COLO668 (cell line): ENCODE results near the gene GSTT2.
"Not testable (repeated sequence)": the region's sequence is repeated elsewhere in the genome, so short reads cannot be mapped to it uniquely, and the experiment has no call there.

ENCODE experiments used
- DNase-seq: peaks from one replicate; lab custom pipeline; 2025; ENCODE audit not compliant: unreplicated experiment; lab: John Stamatoyannopoulos, UW

The GSTT2 gene

GRCh38 chr22:23979557-23980240 is at the start of gene GSTT2:
Gene GSTT2 (plus strand): TSS chr22:23980134.
- DNase-seq = not testable (repeated sequence)

GRCh38 chr22:23938328-23939016 is 41.5 kb upstream of the GSTT2 start:
- no peak for DNase-seq

DNA sequence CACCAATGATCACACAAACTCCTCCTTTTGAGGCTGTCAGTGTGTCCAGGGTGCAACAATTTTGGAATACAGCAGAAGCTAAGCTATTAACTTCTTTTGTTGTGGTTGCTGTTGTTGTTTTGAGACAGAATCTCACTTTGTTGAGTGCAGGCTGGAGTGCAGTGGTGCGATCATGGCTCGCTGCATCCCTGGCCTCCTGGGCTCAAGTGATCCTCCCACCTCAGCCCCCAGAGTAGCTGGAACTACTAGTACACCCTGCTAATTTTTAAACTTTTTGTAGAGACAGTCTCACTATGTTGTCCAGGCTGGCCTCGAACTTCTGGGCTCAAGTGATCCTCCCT is 40.9 kb upstream of the GSTT2 start:
- DNase-seq = no peak

DNA sequence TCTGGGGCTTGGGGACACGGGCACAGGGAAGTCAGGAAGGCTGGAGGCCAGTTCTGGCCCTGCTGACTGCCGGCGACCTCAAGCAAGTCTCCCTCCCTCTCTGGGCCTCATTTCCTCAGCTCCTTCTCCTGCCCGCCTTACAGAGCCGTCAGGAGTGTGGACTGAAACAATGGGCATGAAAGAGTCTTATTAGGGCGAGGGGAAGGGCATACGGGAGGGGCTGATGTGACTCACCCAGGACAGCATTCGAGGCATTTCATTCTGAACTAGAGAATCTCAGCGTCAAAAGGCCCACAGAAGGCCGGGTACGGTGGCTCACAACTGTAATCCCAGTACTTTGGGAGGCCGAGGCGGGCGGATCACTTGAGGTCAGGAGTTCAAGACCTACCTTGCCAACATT is 39.8 kb upstream of the GSTT2 start:
- DNase-seq = not testable (repeated sequence)

DNA sequence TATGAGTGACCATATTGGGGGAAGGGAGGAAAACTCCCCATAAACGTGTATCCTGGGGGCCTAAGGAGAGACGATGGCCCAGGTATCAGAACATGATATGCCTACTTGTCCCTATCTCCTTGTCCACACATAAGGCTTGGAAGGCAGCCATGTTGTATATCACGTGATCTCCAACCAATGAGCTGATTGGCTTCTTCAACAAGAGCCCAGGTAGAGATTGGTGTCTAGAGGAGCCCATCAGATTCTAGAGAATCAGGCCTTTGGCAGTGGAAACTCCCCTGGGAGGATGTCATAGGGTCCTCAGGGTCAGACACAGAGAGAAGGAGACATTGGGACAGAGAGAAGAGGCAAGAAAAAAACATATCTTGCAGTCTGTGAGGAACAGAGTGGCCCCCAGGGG is 32.5 kb upstream of the GSTT2 start:
- not testable (repeated sequence) for DNase-seq

- not testable (repeated sequence) for DNase-seq
Observed at GRCh38 chr22:23949764-23950163, 30.2 kb upstream of the GSTT2 start.

GRCh38 chr22:23951383-23951782 is 28.6 kb upstream of the GSTT2 start:
- not testable (repeated sequence) for DNase-seq

DNA sequence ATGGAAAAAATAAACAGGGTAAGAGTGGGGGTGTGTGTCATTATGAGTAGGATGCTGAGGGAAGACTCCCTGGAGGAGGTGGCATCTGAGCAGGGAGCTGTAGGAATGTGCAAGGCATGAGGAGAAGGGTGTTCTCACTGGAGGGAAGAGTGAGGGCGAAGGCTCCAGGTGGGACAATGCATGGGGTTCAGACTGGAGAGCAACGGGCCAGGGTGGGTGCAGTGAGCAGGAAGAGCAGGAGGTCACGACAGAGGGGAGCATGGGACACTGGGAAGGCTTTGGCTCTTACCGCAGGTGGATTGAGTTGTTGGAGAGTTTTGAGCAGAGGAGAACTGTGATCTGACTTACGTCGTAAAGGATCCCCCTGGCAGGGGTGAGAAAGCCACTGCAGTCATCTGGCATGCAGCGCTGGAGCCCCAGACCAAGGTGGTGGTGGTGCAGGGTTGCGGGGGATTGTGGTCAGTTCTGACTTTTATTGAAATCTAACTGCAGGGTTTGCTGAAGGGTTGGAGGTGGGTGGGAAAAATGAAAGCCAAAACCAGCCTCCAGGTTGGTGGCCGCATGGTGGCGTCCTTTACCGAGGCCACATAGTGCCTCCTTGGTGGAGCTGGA is 27.0 kb upstream of the GSTT2 start:
- DNase-seq = not testable (repeated sequence)

DNA sequence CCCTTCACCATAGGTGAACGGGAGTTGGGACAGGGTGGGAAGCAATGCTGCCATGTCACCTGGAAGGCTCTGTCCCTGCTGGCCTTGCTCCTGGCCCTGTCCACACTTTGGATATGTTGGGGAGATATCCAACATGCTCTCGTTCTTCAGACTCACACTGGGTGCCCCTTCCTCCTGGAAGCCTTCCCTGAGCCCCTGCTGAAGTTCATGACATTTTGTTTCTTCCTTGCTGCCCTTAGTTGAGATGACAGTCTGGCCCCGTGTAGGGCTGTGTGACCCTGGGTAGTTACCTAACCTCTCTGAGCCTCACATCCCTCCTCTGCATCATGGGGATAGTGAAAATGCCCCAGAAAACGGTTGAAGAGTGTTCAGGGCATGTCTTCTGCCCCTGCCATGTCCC is 26.4 kb upstream of the GSTT2 start:
- DNase-seq = not testable (repeated sequence)

DNA sequence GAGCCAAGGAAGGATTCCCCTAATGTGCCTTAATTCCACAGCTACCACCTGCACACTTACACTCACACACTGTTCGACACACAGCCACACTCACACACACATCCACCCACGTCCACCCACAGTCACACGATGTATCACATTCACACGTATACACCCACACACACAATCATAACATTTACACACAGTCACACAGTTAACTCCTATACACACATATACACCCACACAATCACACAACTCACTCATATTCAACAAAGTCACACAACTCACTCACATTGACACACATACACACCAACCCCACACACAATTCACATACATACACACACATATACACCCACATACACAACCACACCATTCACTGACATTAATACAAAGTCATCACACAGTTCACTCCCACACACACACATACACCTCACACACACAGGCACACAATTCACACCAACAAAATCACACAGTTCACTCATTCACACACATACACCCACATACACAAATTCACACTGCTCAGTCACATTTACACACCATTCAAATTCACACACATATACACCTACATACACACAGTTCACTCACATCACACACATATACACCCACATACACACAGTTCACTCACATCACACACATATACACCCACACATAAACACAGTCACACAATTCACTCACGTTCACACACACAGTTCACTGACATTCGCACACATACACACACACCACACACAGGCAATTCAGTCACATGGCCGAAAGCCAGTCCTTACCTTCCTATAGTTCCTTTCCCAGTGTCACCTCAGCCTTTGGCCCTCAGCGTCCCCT is 25.5 kb upstream of the GSTT2 start:
- not testable (repeated sequence) for DNase-seq

DNA sequence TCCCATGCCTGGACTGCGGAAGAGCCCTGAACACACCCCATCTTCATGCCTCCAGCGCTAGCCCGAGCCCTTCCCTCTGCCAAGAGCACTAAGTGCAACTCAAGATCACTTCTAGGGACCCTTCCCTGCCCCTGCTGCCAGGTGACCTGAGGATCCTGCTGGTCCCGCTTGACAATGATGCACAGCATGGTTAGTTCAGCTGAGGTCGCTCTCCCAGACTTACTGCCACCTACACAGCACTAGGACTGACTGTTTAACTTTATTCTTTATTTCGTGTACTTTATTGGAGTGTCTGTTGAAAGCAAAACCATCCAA is 25.0 kb upstream of the GSTT2 start:
- not testable (repeated sequence) for DNase-seq

GRCh38 chr22:23955886-23956285 is 24.0 kb upstream of the GSTT2 start:
- DNase-seq = not testable (repeated sequence)

GRCh38 chr22:23956301-23956900 is 23.5 kb upstream of the GSTT2 start:
- DNase-seq = peak; percentile 73

GRCh38 chr22:23961084-23961771 is 18.7 kb upstream of the GSTT2 start, which contains the start of gene GSTT2B:
Gene GSTT2B (minus strand): TSS chr22:23961195. CDS start chr22:23961131, 64 bp downstream.
- not testable (repeated sequence) for DNase-seq

- not testable (repeated sequence) for DNase-seq
Observed at GRCh38 chr22:23966094-23966493, 13.8 kb upstream of the GSTT2 start.

DNA sequence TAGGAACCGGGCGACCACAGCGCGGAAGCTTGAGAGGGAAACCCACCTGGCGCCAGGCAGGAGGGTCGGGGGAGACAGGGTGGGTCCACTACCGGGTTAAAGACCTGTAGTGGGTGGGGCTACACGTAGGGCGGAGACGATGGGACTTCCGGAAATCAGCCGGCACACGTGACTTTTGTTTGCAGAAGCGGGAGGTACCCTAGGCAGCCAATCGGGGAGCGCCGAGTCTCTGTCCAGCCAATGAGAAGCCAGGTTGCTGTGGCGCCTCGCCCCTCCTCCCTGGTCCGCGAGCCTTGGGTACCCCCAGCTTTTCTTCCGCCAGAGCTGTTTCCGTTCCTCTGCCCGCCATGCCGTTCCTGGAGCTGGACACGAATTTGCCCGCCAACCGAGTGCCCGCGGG is 13.4 kb upstream of the GSTT2 start, which contains the start of gene DDTL:
Gene DDTL, plus strand, starts transcription at position 321 of the 400 bp plus-strand sequence. Its CDS starts 27 bp downstream, at position 348.
- DNase-seq = not testable (repeated sequence)

GRCh38 chr22:23969071-23969470 is 10.9 kb upstream of the GSTT2 start:
- DNase-seq = no peak

- no peak for DNase-seq
Observed at GRCh38 chr22:23970201-23970641, 9.7 kb upstream of the GSTT2 start.

GRCh38 chr22:23970816-23971486 is 9.0 kb upstream of the GSTT2 start:
- no peak for DNase-seq

DNA sequence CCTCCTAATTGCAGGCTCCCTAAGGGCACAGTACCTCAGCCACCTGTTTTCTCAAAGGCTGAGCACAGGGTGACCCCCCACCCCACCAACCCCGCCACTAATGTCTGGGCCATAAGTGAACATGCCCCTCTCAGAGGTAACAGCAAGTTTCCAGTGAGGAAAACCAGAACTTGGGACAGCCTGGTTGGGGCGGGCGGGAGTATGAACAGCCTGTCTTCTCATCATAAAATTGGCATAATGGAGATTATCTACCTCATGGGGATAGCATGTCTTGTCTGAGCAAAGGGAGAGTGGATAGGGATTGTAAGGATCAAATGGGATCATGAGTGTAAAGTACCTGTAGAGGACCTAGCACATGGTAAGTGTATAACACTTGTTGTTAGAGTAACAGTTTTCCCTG is 8.0 kb upstream of the GSTT2 start:
- not testable (repeated sequence) for DNase-seq
